Endothelial cell of umbilical vein (primary cell): ENCODE data around the gene SPPL3. TPM values are rescaled to one million over a fixed set of nuclear protein-coding genes. Genes with fewer than 3 reads are reported as not detected.

ENCODE experiments used
- BruUV-seq: library from RNA; stranded (reverse); fragments of 400-500 nt; replicated peaks from 2 replicates; lab custom pipeline; 2021; lab: Mats Ljungman, UMichigan
- CTCF ChIA-PET: fragments of 300-600, 350-600 bp; sonication (Branson Sonifier 250); formaldehyde crosslinking; loops from one replicate; lab custom pipeline; 2021; ENCODE audit warnings: antibody characterized with exemption, inconsistent platforms; lab: Charles Lee
- POLR2A ChIA-PET: fragments of 300-600, 350-600 bp; sonication (Branson Sonifier 250); formaldehyde crosslinking; loops from one replicate; lab custom pipeline; 2021; ENCODE audit warnings: antibody characterized with exemption, inconsistent platforms; lab: Charles Lee
- DNase-seq: peaks from one replicate; pipeline ENCODE4 v3.0.0-alpha.2; 2011; ENCODE audit warnings: low read depth, low spot score
- FAIRE-seq: peaks from 2 replicates; lab custom pipeline; 2011; peaks lifted over from hg19 to GRCh38; lab: Jason Lieb, UNC
- H2AFZ ChIP-seq: 2 replicates; pipeline ENCODE4 v1.6.0; 2012; ENCODE audit warnings: low read depth, low read length, control low read depth, inconsistent platforms
- H3K27ac ChIP-seq: 2 replicates; pipeline ENCODE4 v1.5.1; 2011; ENCODE audit warnings: low read depth, mild to moderate bottlenecking, control low read depth, low read length, moderate library complexity; ENCODE audit not compliant: insufficient read depth
- H3K27me3 ChIP-seq, 2 experiments: 2 replicates each; pipeline versions ENCODE4 v1.6.0 to v1.6.1; 2011; ENCODE audit warnings: low read length in 2 of 2, mixed read lengths in 1 of 2; ENCODE audit not compliant: control insufficient read depth in 2 of 2, insufficient read depth in 2 of 2
- H3K36me3 ChIP-seq, 2 experiments: 2 replicates in 1 of 2; 3 replicates in 1 of 2; pipeline ENCODE4 v1.5.1; 2011; ENCODE audit warnings: low read length in 2 of 2, mild to moderate bottlenecking in 1 of 2, moderate library complexity in 1 of 2; ENCODE audit not compliant: control insufficient read depth in 2 of 2, insufficient read depth in 2 of 2; ENCODE audit errors: extremely low read depth in 1 of 2
- H3K4me1 ChIP-seq: 3 replicates; pipeline ENCODE4 v1.5.1; 2011; ENCODE audit warnings: mild to moderate bottlenecking, low read length; ENCODE audit not compliant: control insufficient read depth, insufficient read depth; ENCODE audit errors: extremely low read depth
- H3K4me2 ChIP-seq: 2 replicates; pipeline ENCODE4 v1.6.1; 2011; ENCODE audit warnings: low read length, control low read depth, mixed read lengths; ENCODE audit not compliant: insufficient read depth
- H3K4me3 ChIP-seq, 3 experiments: fragments of 200-600 bp in 1 of 3; sonication (generic), shearing (Covaris generic) in 1 of 3; replicated peaks in 1 of 3; 2 replicates each; pipeline ENCODE4 v1.5.1; 2011 to 2016; ENCODE audit warnings: control low read depth in 3 of 3, low read length in 3 of 3, mild to moderate bottlenecking in 2 of 3, inconsistent platforms in 1 of 3, low read depth in 1 of 3, moderate library complexity in 1 of 3; ENCODE audit not compliant: insufficient read depth in 1 of 3
- H3K79me2 ChIP-seq: 2 replicates; pipeline ENCODE4 v1.6.0; 2012; ENCODE audit warnings: low read length, inconsistent platforms; ENCODE audit not compliant: control insufficient read depth, insufficient read depth
- H3K9ac ChIP-seq: replicated peaks from 2 replicates; pipeline ENCODE3; 2011; ENCODE audit warnings: low read length, control low read depth; ENCODE audit not compliant: insufficient read depth; ENCODE audit errors: extremely low read depth
- H3K9me1 ChIP-seq: replicated peaks from 3 replicates; pipeline ENCODE4 v1.6.0; 2011; ENCODE audit warnings: mild to moderate bottlenecking, low read length; ENCODE audit not compliant: control insufficient read depth, insufficient read depth; ENCODE audit errors: extremely low read depth
- H3K9me3 ChIP-seq: replicated peaks from 2 replicates; pipeline ENCODE4 v1.5.1; 2012; ENCODE audit warnings: low read length, inconsistent platforms; ENCODE audit not compliant: control insufficient read depth, insufficient read depth
- H4K20me1 ChIP-seq: replicated peaks from 2 replicates; pipeline ENCODE3; 2011; ENCODE audit warnings: mild to moderate bottlenecking, low read length; ENCODE audit not compliant: control insufficient read depth, insufficient read depth; ENCODE audit errors: extremely low read depth
- CTCF ChIP-seq, 2 donors: IDR thresholded peaks; 1 replicate in 1 of 2; 2 replicates in 1 of 2; pipeline ENCODE4 v1.5.1; 2011; ENCODE audit warnings: low read length in 2 of 2, mild to moderate bottlenecking in 2 of 2, moderate library complexity in 2 of 2, control low read depth in 1 of 2, inconsistent platforms in 1 of 2, low read depth in 1 of 2; ENCODE audit not compliant: insufficient read depth in 1 of 2; ENCODE audit errors: extremely low read depth in 1 of 2
- EZH2 ChIP-seq: IDR thresholded peaks from 2 replicates; pipeline ENCODE4 v1.6.1; 2012; ENCODE audit warnings: borderline replicate concordance, low read depth, mild to moderate bottlenecking, moderate library complexity, low read length, inconsistent platforms; ENCODE audit not compliant: severe bottlenecking
- FOS ChIP-seq: IDR thresholded peaks from 2 replicates; pipeline ENCODE4 v1.6.1; 2011; ENCODE audit warnings: mild to moderate bottlenecking, low read length, moderate library complexity, borderline replicate concordance; ENCODE audit not compliant: insufficient read depth
- GATA2 ChIP-seq: IDR thresholded peaks from 2 replicates; pipeline ENCODE4 v1.7.0; 2011; ENCODE audit warnings: low read depth, mild to moderate bottlenecking, moderate library complexity, mixed read lengths, low read length; ENCODE audit not compliant: insufficient read length, insufficient read depth
- JUN ChIP-seq: IDR thresholded peaks from 2 replicates; pipeline ENCODE4 v1.6.1; 2011; ENCODE audit warnings: borderline replicate concordance, low read depth; ENCODE audit not compliant: insufficient read length, insufficient read depth
- MAX ChIP-seq: IDR thresholded peaks from 2 replicates; pipeline ENCODE4 v1.6.1; 2011; ENCODE audit not compliant: insufficient read depth, insufficient read length
- MYC ChIP-seq: IDR thresholded peaks from one replicate; pipeline ENCODE4 v1.6.1; 2011; ENCODE audit warnings: mild to moderate bottlenecking, low read depth, low read length
- POLR2A ChIP-seq: IDR thresholded peaks from 2 replicates; pipeline ENCODE4 v1.6.1; 2012; ENCODE audit warnings: low read depth, mild to moderate bottlenecking, control low read depth, low read length
- POLR2AphosphoS5 ChIP-seq: IDR thresholded peaks from 2 replicates; pipeline ENCODE4 v1.6.1; 2012; ENCODE audit warnings: low read depth, mild to moderate bottlenecking, control low read depth, low read length, moderate library complexity; ENCODE audit not compliant: insufficient read depth
- dilution Hi-C: fragments of 300-500 bp; cut with MboI; formaldehyde crosslinking; loops from one replicate; pipeline ENCODE4 v1.15.0; 2019; ENCODE audit warnings: low sequenced_read_pairs; ENCODE audit not compliant: extremely low pct_ligation_motif_present
- intact Hi-C: fragments of 100-400 bp; cut with micrococcal nuclease; formaldehyde crosslinking; loops from one replicate; pipeline ENCODE4 v1.10.0; 2022
- polyA plus RNA-seq, 4 experiments: library from polyadenylated mRNA; depleted of rRNA in 3 of 4; stranded (reverse) in 3 of 4; unstranded in 1 of 4; fragments of >200 nt; gene quantifications; 2 replicates each; pipeline versions ENCODE4 v1.2.1 to v1.2.3, GENCODE V29; 2011 to 2012; ENCODE audit warnings: missing spikeins in 1 of 4
- total RNA-seq: library from RNA; stranded (reverse); gene quantifications from 2 replicates; pipeline ENCODE4 v1.2.3, GENCODE V29; 2021

SPPL3 gene
- total and polyA plus RNA-seq, 2 donors (not counting 3 experiments of a cell fraction or from before 2014, with no cell fraction given) = 30.6 to 53.0 TPM

GRCh38 chr12:120846721-120847120 lies 57.4 kb downstream of the SPPL3 start:
- peaks cover 2% of the 10 kb centered on the region for H3K79me2 ChIP-seq
- no peak overlapping the region for H2AFZ ChIP-seq
- no peaks in the 10 kb centered on the region for H3K9me1 ChIP-seq
- DNase-seq (no peak), FAIRE-seq (no peak)
- H3K4me1 ChIP-seq = peaks cover 10% of the 10 kb centered on the region
- POLR2A ChIA-PET = no interaction called here
- no peak overlapping the region for H3K27ac ChIP-seq
- CTCF ChIA-PET = interaction anchor here (1.4 to 4.2 kb wide), 5 partner anchors 9 to 125 kb away, joined by 3 to 19 read pairs (median 4); no protein-coding TSS in a partner anchor
- dilution Hi-C loops (no loop called here), intact Hi-C loops (no loop called here)
- no peaks in the 10 kb centered on the region for H3K9me3 ChIP-seq
- no peaks in the 10 kb centered on the region for H3K27me3 ChIP-seq
- peaks cover 3% of the 10 kb centered on the region for H4K20me1 ChIP-seq
- no peak overlapping the region for H3K9ac ChIP-seq
- H3K4me3 ChIP-seq = no peak overlapping the region
- TF ChIP-seq EZH2 (no peak), JUN (no peak), POLR2AphosphoS5 (no peak), GATA2 (no peak)
- no peaks in the 10 kb centered on the region for H3K36me3 ChIP-seq
- no peak overlapping the region for H3K4me2 ChIP-seq
- no TSS peak for BruUV-seq

GRCh38 chr12:120845696-120846095 lies 58.5 kb downstream of the SPPL3 start:
- intact Hi-C loops = no loop called here
- dilution Hi-C loops = no loop called here
- Histone ChIP-seq H3K4me1 (peaks cover 10% of the 10 kb centered on the region), H3K9ac (no peak overlapping the region), H3K4me3 (no peak overlapping the region), H3K9me3 (no peaks in the 10 kb centered on the region), H2AFZ (no peak overlapping the region), H3K79me2 (peaks cover 2% of the 10 kb centered on the region), H3K27me3 (no peaks in the 10 kb centered on the region), H3K27ac (no peak overlapping the region), H3K9me1 (no peaks in the 10 kb centered on the region), H3K4me2 (no peak overlapping the region), H4K20me1 (peaks cover 5% of the 10 kb centered on the region), H3K36me3 (no peaks in the 10 kb centered on the region)
- BruUV-seq = no TSS peak
- POLR2A ChIA-PET = no interaction called here
- DNase-seq (no peak), FAIRE-seq (no peak)
- CTCF ChIA-PET = interaction anchor here (1.4 to 4.2 kb wide), 3 partner anchors 11 to 57 kb away, joined by 3 to 19 read pairs (median 6); no protein-coding TSS in a partner anchor
- TF ChIP-seq GATA2 = no peak
- no peak for TF ChIP-seq MYC
- no peak for TF ChIP-seq POLR2A
- TF ChIP-seq CTCF (IDR thresholded peaks at IDR 0.05; ENCODE audit: extremely low read depth in 1 of 2, insufficient read depth in 1 of 2, low read depth in 1 of 2, low read length in 2 of 2) = no peak
- no peak for TF ChIP-seq EZH2
- TF ChIP-seq FOS = no peak
- no peak for TF ChIP-seq POLR2AphosphoS5
- no peak for TF ChIP-seq MAX
- no peak for TF ChIP-seq JUN
